ENCODE measurements around the gene ARHGAP32.

ARHGAP32 gene

DNA sequence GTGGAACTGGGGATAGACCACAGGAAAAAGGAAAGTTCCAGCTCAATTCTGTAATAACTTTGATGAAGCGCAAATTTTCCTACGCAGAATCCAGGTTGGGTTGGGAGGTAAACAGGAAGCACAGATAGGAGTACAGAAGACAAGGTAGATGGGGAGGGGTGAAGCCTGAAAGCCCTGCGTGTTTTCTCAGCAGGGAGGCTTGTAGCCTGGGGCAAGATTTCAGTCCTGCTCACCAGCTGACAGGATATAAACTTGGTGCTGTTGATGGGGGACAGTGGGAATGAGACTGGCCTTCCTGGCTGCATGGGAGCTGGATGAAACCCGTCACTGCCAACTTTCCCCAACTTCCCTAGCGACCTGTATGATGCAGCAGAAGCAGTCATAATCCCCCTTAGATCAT lies 114.9 kb downstream of the ARHGAP32 start:
- TF ChIP-seq, protein P1, sequence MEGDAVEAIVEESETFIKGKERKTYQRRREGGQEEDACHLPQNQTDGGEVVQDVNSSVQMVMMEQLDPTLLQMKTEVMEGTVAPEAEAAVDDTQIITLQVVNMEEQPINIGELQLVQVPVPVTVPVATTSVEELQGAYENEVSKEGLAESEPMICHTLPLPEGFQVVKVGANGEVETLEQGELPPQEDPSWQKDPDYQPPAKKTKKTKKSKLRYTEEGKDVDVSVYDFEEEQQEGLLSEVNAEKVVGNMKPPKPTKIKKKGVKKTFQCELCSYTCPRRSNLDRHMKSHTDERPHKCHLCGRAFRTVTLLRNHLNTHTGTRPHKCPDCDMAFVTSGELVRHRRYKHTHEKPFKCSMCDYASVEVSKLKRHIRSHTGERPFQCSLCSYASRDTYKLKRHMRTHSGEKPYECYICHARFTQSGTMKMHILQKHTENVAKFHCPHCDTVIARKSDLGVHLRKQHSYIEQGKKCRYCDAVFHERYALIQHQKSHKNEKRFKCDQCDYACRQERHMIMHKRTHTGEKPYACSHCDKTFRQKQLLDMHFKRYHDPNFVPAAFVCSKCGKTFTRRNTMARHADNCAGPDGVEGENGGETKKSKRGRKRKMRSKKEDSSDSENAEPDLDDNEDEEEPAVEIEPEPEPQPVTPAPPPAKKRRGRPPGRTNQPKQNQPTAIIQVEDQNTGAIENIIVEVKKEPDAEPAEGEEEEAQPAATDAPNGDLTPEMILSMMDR (IDR thresholded peaks at IDR 0.05; ENCODE audit: control insufficient read depth, insufficient read depth, low read depth, low read length, missing control alignments) = no peak
- no peak for DNase-seq (ENCODE audit: low read depth)
- no peak overlapping the region for H3K4me3 ChIP-seq (ENCODE audit: control insufficient read depth, low read depth, low read length)

DNA sequence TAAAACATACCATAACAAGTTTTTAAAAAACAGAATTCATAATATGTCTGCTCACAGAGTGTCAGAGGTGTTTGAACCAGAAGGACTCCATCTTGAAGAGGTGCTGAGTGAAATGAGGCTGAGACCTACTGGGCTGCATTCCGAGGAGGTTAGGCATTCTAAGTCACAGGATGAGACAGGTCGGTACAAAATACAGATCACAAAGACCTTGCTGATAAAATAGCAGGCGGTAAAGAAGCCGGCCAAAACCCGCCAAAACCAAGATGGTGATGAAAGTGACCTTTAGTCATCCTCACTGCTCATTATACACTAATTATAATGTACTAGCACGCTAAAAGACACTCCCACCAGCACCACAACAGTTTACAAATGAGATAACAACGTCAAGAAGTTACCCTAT lies 116.4 kb downstream of the ARHGAP32 start:
- H3K4me3 ChIP-seq (ENCODE audit: control insufficient read depth, low read depth, low read length) = no peak overlapping the region
- TF ChIP-seq, protein P1 (IDR thresholded peaks at IDR 0.05; ENCODE audit: control insufficient read depth, insufficient read depth, low read depth, low read length, missing control alignments) = no peak
- no peak for DNase-seq (ENCODE audit: low read depth)

DNA sequence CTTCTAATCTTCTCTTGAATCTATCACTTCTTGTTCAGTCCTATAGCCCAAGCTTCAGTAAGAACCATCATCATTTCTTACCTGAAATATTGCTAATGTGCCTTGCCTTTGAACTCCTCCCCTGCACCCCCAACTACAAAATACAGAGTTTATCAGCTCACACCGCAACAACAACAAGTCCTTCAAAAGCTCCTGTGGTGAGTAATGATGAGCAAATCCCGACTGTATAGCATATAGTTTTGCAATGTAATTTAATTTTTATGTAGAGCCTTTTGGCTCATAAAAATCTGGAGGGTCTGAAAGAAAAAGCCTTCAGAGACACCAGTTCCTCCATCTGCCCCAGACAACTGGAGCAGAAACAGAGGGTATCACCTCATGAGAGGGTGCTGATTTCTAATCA lies 124.7 kb downstream of the ARHGAP32 start:
- DNase-seq (ENCODE audit: low read depth) = no peak
- H3K4me3 ChIP-seq (ENCODE audit: control insufficient read depth, low read depth, low read length) = no peak overlapping the region
- TF ChIP-seq, protein P1 (IDR thresholded peaks at IDR 0.05; ENCODE audit: control insufficient read depth, insufficient read depth, low read depth, low read length, missing control alignments) = no peak

DNA sequence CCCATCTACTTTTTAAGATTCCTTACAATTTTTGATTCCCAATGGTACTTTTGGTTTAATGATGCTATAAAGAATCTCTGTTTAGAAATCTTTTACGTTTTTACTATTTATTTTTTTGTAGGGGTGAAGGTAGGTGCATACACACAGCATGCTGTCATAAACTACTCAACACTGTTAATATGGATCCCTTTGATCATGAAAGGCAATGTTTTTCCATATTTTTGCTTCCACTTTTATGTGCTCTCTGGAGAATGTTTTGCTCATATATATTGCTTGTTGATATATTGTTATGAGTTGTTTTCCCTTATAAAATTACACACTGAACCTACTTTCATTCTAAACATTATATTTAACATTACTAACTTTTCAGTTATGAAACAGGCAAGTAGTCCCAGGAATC lies 125.9 kb downstream of the ARHGAP32 start:
- no peak for DNase-seq (ENCODE audit: low read depth)
- no peak overlapping the region for H3K4me3 ChIP-seq (ENCODE audit: control insufficient read depth, low read depth, low read length)
- TF ChIP-seq, protein P1 (IDR thresholded peaks at IDR 0.05; ENCODE audit: control insufficient read depth, insufficient read depth, low read depth, low read length, missing control alignments) = no peak

DNA sequence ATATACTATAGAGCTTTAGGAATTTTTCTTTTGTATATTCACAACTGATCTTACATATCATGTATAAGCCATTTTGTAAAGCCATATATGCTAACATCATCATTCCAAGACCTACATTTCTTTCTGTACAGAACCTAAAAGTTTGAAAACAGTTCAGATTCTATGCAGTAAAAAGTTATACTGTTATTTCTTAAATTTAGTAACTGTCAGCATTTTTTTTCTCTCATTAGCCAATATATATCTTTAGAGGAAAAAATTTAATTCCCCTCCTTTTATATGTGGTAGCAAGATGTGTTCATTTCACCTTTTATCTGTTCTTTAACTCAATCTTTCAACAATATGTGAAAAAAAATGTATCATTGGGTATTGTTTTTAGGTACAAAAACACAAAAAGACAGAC lies 129.0 kb downstream of the ARHGAP32 start:
- no peak for DNase-seq (ENCODE audit: low read depth)
- TF ChIP-seq, protein P1 (IDR thresholded peaks at IDR 0.05; ENCODE audit: control insufficient read depth, insufficient read depth, low read depth, low read length, missing control alignments) = no peak
- no peak overlapping the region for H3K4me3 ChIP-seq (ENCODE audit: control insufficient read depth, low read depth, low read length)

DNA sequence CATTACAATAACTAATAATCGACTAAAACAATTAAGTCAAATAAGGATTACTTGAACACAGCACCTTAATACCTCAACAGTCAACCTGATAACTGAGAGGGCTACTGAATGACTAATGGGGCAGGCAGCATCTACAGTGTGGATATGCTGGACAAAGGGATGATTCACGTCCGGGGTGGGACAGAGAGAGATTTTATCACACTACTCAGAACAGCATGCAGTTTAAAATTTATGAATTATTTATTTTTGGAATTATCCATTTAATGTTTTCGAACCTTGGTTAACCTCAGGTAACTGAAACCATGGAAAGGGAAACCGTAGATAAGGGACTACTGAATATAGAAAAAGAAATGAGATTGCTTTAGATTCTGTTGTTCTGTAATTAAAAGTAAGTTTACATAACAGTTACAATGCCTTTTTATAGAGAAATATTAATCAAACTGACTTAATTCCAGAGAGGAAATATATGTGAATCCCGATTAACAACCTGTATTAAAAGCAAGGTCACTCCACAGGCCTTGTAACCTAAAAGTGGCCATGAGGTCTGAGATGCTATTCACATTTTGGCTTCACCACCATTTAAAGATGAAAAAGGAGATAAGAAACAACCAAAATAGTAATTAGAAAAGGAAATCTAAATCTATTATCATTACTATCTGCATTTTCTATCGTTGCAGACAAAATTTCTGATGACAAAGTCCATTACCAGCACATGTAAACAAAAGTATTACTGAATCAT lies 130.5 kb downstream of the ARHGAP32 start:
- TF ChIP-seq, protein P1 (IDR thresholded peaks at IDR 0.05; ENCODE audit: control insufficient read depth, insufficient read depth, low read depth, low read length, missing control alignments) = no peak
- DNase-seq (ENCODE audit: low read depth) = no peak
- H3K4me3 ChIP-seq (ENCODE audit: control insufficient read depth, low read depth, low read length) = no peak overlapping the region
